GM10847 (cell line): ENCODE data around the gene ZBTB9.

Experiments used
- POLR2A ChIP-seq: IDR thresholded peaks from 2 replicates; pipeline ENCODE4 v1.6.1; 2011; ENCODE audit not compliant: insufficient read length; ENCODE audit errors: extremely low read depth

The ZBTB9 gene, protein sequence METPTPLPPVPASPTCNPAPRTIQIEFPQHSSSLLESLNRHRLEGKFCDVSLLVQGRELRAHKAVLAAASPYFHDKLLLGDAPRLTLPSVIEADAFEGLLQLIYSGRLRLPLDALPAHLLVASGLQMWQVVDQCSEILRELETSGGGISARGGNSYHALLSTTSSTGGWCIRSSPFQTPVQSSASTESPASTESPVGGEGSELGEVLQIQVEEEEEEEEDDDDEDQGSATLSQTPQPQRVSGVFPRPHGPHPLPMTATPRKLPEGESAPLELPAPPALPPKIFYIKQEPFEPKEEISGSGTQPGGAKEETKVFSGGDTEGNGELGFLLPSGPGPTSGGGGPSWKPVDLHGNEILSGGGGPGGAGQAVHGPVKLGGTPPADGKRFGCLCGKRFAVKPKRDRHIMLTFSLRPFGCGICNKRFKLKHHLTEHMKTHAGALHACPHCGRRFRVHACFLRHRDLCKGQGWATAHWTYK

DNA sequence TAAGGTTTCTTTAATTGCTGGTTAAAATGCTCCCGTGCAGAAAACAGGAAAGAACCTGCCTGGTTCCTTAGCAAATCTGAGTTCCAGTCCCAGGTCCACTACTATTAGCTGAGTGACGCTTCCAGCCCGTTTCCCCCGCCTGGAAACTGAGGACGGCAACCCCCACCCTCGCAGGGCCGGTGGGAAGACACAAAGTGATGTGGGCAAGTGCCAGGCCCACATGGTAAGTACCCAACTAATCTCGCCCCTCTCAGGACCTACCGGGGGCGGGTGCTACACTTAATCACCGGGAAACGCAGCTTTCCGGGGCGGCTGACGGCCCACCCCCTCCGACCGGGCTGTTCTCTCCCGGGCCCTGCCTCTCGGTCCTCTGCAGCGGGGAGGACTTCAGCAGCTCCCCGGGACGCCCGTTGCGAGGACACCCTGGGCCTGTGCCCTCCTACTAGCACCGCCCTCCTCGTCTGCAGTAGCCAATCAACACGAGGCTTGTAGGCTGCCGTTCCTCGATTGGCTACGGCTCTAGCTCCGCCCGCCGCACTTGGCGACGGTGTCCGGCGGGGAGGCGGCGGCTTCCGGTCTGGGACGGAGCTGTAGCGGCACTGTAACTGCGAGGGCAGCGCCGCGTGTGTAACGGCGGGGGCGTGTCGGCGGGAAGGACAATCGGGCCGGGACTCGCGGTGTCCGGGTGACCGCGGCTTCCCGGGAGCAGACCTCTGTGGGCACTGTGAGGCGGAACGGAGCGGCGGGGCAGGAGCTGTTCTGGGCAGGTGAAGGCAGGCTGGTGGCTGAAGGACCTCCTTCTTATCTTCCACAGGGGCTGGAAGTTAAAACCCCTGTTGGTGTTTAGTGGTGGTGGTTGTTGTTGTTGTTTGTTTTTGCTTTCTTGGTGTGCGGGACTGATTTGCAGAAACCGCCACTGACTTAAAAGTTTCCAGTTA lies at the start of gene ZBTB9:
ZBTB9 (plus strand) TSS at position 568 of the 938 bp plus-strand sequence. CDS start 525 bp downstream, outside the sequence.
- peak; percentile 85 for TF ChIP-seq POLR2A

DNA sequence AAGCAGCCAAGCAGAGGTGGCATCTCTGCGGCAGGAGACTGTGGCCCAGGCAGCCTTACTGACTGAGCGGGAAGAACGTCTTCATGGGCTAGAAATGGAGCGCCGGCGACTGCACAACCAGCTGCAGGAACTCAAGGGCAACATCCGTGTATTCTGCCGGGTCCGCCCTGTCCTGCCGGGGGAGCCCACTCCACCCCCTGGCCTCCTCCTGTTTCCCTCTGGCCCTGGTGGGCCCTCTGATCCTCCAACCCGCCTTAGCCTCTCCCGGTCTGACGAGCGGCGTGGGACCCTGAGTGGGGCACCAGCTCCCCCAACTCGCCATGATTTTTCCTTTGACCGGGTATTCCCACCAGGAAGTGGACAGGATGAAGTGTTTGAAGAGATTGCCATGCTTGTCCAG lies 49.5 kb upstream of the ZBTB9 start:
- no peak for TF ChIP-seq POLR2A

DNA sequence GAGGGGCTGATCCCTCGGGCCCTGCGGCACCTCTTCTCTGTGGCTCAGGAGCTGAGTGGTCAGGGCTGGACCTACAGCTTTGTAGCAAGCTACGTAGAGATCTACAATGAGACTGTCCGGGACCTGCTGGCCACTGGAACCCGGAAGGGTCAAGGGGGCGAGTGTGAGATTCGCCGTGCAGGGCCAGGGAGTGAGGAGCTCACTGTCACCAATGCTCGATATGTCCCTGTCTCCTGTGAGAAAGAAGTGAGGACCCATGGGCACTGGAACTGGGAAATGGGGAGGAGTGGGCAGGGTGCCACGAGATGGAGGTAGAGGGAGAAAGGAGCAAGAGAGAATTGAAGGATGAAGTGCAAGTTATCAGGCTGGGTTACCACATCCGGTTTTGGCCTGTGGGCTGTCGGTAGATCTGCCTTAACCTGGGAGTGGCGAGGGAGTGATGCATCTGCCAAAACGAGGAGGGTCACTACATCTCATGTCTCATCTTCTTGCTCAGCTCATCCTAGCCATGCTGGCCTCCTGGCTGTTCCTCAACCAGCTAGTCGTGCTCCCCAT lies 48.9 kb upstream of the ZBTB9 start:
- TF ChIP-seq POLR2A, result no peak

- TF ChIP-seq POLR2A, result no peak
These were observed 48.2 kb upstream of the ZBTB9 start for GRCh38 chr6:33406126-33406525.

- no peak for TF ChIP-seq POLR2A
These were observed 47.2 kb upstream of the ZBTB9 start for GRCh38 chr6:33407132-33407718.

DNA sequence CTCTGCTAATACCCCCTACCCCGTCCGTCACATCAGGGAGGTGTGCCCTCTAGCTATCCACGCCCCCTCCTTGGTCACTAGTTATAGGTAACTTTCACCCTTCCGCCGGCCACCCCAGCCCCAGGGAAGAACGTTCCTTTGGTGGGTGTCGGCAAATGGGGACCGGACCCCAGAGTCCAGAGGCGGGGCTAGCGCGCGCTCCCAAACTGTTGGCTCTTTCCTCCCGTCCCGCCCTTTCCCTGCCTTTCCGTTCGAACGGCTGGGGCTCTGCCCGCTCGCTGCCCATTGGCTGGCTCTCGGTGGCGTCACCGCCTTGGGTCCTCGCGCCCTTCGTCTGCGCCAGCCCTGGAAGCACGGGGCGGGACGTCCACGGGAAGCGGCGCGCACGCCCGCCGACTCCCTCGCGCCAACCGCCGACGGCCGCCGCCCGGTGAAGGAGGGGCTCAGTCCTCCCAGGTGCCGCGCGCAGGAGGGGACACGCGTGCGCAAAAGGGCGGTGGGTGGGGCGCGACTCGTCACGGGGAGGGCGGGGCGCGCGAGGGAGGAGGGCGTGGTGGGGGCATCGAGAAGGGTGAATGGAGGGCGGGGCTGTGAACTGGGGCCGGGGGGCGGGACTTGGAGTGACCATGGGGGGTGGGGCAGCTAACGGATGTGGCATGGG lies 44.2 kb upstream of the ZBTB9 start:
- peak; percentile 33 for TF ChIP-seq POLR2A

DNA sequence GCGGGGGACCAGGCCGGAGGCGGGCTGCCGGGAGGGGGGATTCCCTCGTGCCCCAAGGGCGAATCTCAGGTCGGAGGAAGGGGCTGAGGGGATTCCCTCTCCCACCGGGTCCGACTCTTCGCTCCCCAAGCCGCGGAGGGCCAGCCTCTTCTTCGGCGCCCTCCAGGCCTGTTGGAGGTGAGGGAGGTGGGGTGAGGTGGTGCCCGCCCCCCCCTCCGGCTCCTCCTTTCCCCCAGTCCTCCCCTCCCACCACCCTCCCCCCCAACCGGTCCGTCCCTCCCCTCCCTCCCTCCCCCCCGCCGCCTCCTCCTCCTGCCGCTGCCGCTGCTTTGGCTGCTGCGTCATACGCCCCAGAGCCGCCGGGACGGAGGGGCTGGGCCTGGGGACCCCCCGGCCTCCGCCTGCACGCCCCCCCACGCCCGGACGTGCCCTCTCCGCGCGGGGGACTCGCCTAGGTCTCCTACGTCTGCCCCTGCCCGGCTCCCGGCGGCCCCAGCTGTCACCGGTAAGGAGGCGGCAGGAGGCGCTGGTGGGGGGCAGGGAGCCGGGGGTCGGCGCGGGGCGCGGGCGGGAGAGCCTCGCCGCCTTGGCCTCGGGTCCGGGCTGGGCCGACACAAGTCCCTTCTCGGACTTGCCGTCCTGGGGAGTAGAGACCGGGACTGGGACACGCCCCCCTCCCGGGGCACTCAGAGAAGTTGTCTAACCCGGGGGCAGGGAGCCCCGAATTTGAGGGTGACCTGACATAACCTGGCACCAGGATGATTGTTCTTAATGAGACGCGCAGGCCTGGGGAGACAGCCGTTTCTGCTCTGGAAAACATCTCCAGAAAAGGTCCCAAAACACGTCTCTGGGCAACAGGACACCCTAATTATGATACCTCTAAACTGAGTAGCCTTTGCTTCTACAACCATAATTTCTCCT lies 43.4 kb upstream of the ZBTB9 start, which contains the start of gene PHF1:
PHF1 (plus strand) TSS at position 304 of the 921 bp plus-strand sequence. CDS start 1,250 bp downstream, outside the sequence.
- TF ChIP-seq POLR2A, result peak; percentile 52

- TF ChIP-seq POLR2A, result no peak
These were observed 42.8 kb upstream of the ZBTB9 start for GRCh38 chr6:33411632-33412005.

DNA sequence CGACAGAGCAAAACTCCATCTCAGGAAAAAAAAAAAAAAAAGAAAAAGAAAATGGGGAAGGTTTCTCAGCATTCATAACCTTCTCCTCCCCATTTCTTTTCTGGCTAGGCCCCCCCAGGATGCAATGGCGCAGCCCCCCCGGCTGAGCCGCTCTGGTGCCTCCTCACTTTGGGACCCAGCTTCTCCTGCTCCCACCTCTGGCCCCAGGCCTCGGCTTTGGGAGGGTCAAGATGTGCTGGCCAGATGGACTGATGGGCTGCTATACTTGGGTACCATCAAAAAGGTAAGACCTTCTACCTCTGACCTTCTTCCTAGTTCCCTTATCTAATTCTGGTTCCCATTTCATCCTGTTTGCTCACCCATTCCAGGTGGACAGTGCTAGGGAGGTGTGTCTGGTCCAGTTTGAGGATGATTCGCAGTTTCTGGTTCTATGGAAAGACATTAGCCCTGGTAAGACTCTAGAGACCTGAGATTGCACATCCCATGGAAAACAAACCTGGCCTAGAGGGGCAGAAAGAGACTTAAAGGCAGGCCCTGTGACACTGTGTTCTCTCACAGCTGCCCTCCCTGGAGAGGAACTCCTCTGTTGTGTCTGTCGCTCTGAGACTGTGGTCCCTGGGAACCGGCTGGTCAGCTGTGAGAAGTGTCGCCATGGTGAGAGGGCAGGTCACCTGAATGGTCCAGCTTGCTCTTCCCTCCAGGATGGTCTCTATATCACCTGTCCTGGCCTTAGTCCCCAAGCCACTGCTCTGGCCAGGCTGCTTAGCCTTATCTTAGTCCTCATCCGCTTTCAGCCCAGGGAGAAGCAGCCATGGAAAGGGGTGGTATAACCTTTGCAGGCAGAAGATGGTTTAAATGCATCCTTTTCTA lies 42.0 kb upstream of the ZBTB9 start:
- TF ChIP-seq POLR2A, result no peak

GRCh38 chr6:33413241-33414120 lies 40.9 kb upstream of the ZBTB9 start:
- TF ChIP-seq POLR2A, result no peak

- TF ChIP-seq POLR2A, result no peak
These were observed 39.6 kb upstream of the ZBTB9 start for GRCh38 chr6:33414592-33415271.
